ENCODE data around the gene ATXN7.
A peak's percentile ranks its signal among the peaks of the same experiment; 100 is the strongest.

Gene ATXN7

GRCh38 chr3:63986146-63986545 lies 122.5 kb downstream of the ATXN7 start:
- DNase-seq: no peak

GRCh38 chr3:63986831-63987230 lies 123.2 kb downstream of the ATXN7 start:
- no peak for DNase-seq

- DNase-seq: no peak
These were observed 125.3 kb downstream of the ATXN7 start for GRCh38 chr3:63988943-63989342.

GRCh38 chr3:63990204-63990603 lies 126.5 kb downstream of the ATXN7 start:
- DNase-seq: no peak

- no peak for DNase-seq
These were observed 127.1 kb downstream of the ATXN7 start for GRCh38 chr3:63990733-63991132.

GRCh38 chr3:63991666-63992065 lies 128.0 kb downstream of the ATXN7 start:
- DNase-seq: no peak

- no peak for DNase-seq
These were observed 129.0 kb downstream of the ATXN7 start for GRCh38 chr3:63992516-63993209.

GRCh38 chr3:63993653-63994079 lies 130.0 kb downstream of the ATXN7 start:
- peak; percentile 34 to 56 for DNase-seq

GRCh38 chr3:63995086-63995485 lies 131.4 kb downstream of the ATXN7 start:
- DNase-seq: no peak

GRCh38 chr3:63998852-63999754 lies 135.4 kb downstream of the ATXN7 start:
- no peak for DNase-seq

GRCh38 chr3:64000453-64001055 lies 136.9 kb downstream of the ATXN7 start:
- no peak for DNase-seq

- DNase-seq: no peak
These were observed 138.6 kb downstream of the ATXN7 start for GRCh38 chr3:64002233-64002632.

GRCh38 chr3:64003589-64003988 lies 139.9 kb downstream of the ATXN7 start:
- no peak for DNase-seq

- no peak for DNase-seq
These were observed 144.3 kb downstream of the ATXN7 start for GRCh38 chr3:64008017-64008416.

- DNase-seq: no peak
These were observed 145.1 kb downstream of the ATXN7 start for GRCh38 chr3:64008487-64009351.

- no peak for DNase-seq
These were observed 145.9 kb downstream of the ATXN7 start for GRCh38 chr3:64009528-64009927.

- no peak for DNase-seq
These were observed 146.5 kb downstream of the ATXN7 start for GRCh38 chr3:64010199-64010598.

- DNase-seq: no peak
These were observed 148.0 kb downstream of the ATXN7 start for GRCh38 chr3:64011685-64012084.

- no peak for DNase-seq
These were observed 153.4 kb downstream of the ATXN7 start for GRCh38 chr3:64016941-64017620.

- DNase-seq: no peak
These were observed 155.6 kb downstream of the ATXN7 start for GRCh38 chr3:64019271-64019670.

- no peak for DNase-seq
These were observed 156.2 kb downstream of the ATXN7 start for GRCh38 chr3:64019879-64020278.

- no peak for DNase-seq
These were observed 158.3 kb downstream of the ATXN7 start for GRCh38 chr3:64021922-64022321.

Data from activated CD4-positive, alpha-beta T cell treated with anti-CD3 and anti-CD28 coated beads, Interleukin-2, amount 50 U/mL, for 48 hours (primary cell).